DND-41 (cell line): ENCODE measurements around the gene DLGAP1.

Source experiments
- ATAC-seq: fragments of 200-7000 bp; cut with Tn5 transposase; 3 replicates; pipeline ENCODE4 v1.9.1; 2021; ENCODE audit warnings: low read depth; ENCODE audit not compliant: insufficient read depth
- DNase-seq: peaks from one replicate; pipeline ENCODE4 v3.0.0-alpha.2; 2020
- H2AFZ ChIP-seq: 2 replicates; pipeline ENCODE4 v1.6.0; 2012; ENCODE audit warnings: low read depth, low read length
- H3K27ac ChIP-seq: 2 replicates; pipeline ENCODE4 v1.5.1; 2012; ENCODE audit warnings: low read length, inconsistent platforms
- H3K27me3 ChIP-seq: fragments of 200-600 bp; sonication (generic); 2 replicates; pipeline ENCODE4 v1.6.0; 2012; ENCODE audit warnings: low read length, mild to moderate bottlenecking, inconsistent platforms; ENCODE audit not compliant: insufficient read depth, poor library complexity
- H3K36me3 ChIP-seq: 2 replicates; pipeline ENCODE4 v1.5.1; 2012; ENCODE audit warnings: low read length, inconsistent platforms; ENCODE audit not compliant: insufficient read depth
- H3K4me1 ChIP-seq: 2 replicates; pipeline ENCODE4 v1.5.1; 2012; ENCODE audit warnings: mild to moderate bottlenecking, low read length; ENCODE audit not compliant: insufficient read depth
- H3K4me2 ChIP-seq: 2 replicates; pipeline ENCODE4 v1.6.0; 2012; ENCODE audit warnings: mild to moderate bottlenecking, moderate library complexity, low read length, inconsistent platforms; ENCODE audit not compliant: insufficient read depth
- H3K4me3 ChIP-seq, 2 experiments: fragments of 200-600 bp in 1 of 2; shearing (Covaris generic) in 1 of 2; 2 replicates each; pipeline ENCODE4 v1.5.1; 2012 to 2016; ENCODE audit warnings: inconsistent platforms in 2 of 2, low read length in 2 of 2, mild to moderate bottlenecking in 2 of 2, low read depth in 1 of 2, moderate library complexity in 1 of 2
- H3K79me2 ChIP-seq: 2 replicates; pipeline ENCODE4 v1.6.0; 2012; ENCODE audit warnings: low read length, inconsistent platforms; ENCODE audit not compliant: insufficient read depth
- H3K9ac ChIP-seq: 2 replicates; pipeline ENCODE4 v1.6.0; 2012; ENCODE audit warnings: low read depth, mild to moderate bottlenecking, inconsistent platforms, low read length, moderate library complexity
- H3K9me3 ChIP-seq: 2 replicates; pipeline ENCODE4 v1.5.1; 2012; ENCODE audit warnings: low read length, moderate library complexity, mild to moderate bottlenecking, inconsistent platforms; ENCODE audit not compliant: insufficient read depth, severe bottlenecking
- H4K20me1 ChIP-seq: 2 replicates; pipeline ENCODE4 v1.6.0; 2012; ENCODE audit warnings: low read length; ENCODE audit not compliant: insufficient read depth
- CTCF ChIP-seq: IDR thresholded peaks from 2 replicates; pipeline ENCODE4 v1.5.1; 2012; ENCODE audit warnings: borderline replicate concordance, low read length, moderate library complexity, mild to moderate bottlenecking; ENCODE audit not compliant: poor library complexity, severe bottlenecking; ENCODE audit errors: extremely low read depth
- EZH2 ChIP-seq: IDR thresholded peaks from 3 replicates; pipeline ENCODE4 v1.6.1; 2012; ENCODE audit warnings: borderline replicate concordance, low read depth, mild to moderate bottlenecking, moderate library complexity, low read length, inconsistent platforms; ENCODE audit not compliant: severe bottlenecking

DLGAP1 gene

GRCh38 chr18:3655254-3656050, 799.7 kb downstream of the DLGAP1 start:
- no peak overlapping the region for H3K4me2 ChIP-seq
- H3K4me1 ChIP-seq = no peaks in the 10 kb centered on the region
- no peaks in the 10 kb centered on the region for H3K79me2 ChIP-seq
- H3K27me3 ChIP-seq = no peaks in the 10 kb centered on the region
- ATAC-seq (no peak), DNase-seq (no peak)
- H3K9ac ChIP-seq = no peak overlapping the region
- no peak for TF ChIP-seq CTCF
- no peak for TF ChIP-seq EZH2
- H3K36me3 ChIP-seq = no peaks in the 10 kb centered on the region
- no peaks in the 10 kb centered on the region for H4K20me1 ChIP-seq
- no peak overlapping the region for H2AFZ ChIP-seq
- H3K27ac ChIP-seq = no peak overlapping the region
- H3K4me3 ChIP-seq = no peak overlapping the region
- H3K9me3 ChIP-seq = no peaks in the 10 kb centered on the region

GRCh38 chr18:3654442-3655253, 800.5 kb downstream of the DLGAP1 start:
- Histone ChIP-seq H3K9ac (no peak overlapping the region), H3K4me2 (no peak overlapping the region), H3K4me3 (no peak overlapping the region), H3K9me3 (no peaks in the 10 kb centered on the region), H3K79me2 (no peaks in the 10 kb centered on the region), H3K4me1 (no peaks in the 10 kb centered on the region), H2AFZ (no peak overlapping the region), H3K36me3 (no peaks in the 10 kb centered on the region), H3K27me3 (no peaks in the 10 kb centered on the region), H3K27ac (no peak overlapping the region), H4K20me1 (no peaks in the 10 kb centered on the region)
- TF ChIP-seq EZH2 (no peak), CTCF (no peak)
- ATAC-seq = no peak
- no peak for DNase-seq

- Histone ChIP-seq H3K9me3 (no peaks in the 10 kb centered on the region), H3K4me3 (no peak overlapping the region), H3K79me2 (no peaks in the 10 kb centered on the region), H3K36me3 (no peaks in the 10 kb centered on the region), H4K20me1 (no peaks in the 10 kb centered on the region), H3K27me3 (no peaks in the 10 kb centered on the region), H3K4me2 (no peak overlapping the region), H3K4me1 (no peaks in the 10 kb centered on the region), H3K27ac (no peak overlapping the region), H3K9ac (no peak overlapping the region), H2AFZ (no peak overlapping the region)
- ATAC-seq = no peak
- DNase-seq = no peak
- TF ChIP-seq EZH2 (no peak), CTCF (no peak)
Measured at GRCh38 chr18:3653851-3654441, 801.2 kb downstream of the DLGAP1 start.
